SK-N-SH treated with all-trans-retinoic acid at 6 μM for 48 hours (cell line): ENCODE measurements around the gene RAPSN.

Source experiments
- ATAC-seq: fragments of 200-7000 bp; cut with Tn5 transposase; 3 replicates; pipeline ENCODE4 v1.9.1; 2020; ENCODE audit warnings: mild to moderate bottlenecking, moderate library complexity
- ARNTL ChIP-seq: fragments of 450-650 bp; formaldehyde crosslinking; IDR thresholded peaks from 2 replicates; pipeline ENCODE4 v1.5.0; 2020; ENCODE audit warnings: low read depth, mild to moderate bottlenecking, moderate library complexity, borderline replicate concordance
- ESRRG ChIP-seq: fragments of 250-450 bp; sonication (Bioruptor Pico); IDR thresholded peaks from 2 replicates; pipeline ENCODE4 v1.6.1; 2021; ENCODE audit warnings: mild to moderate bottlenecking
- GLIS3 ChIP-seq: fragments of 250-450 bp; sonication (Bioruptor Pico); IDR thresholded peaks from 2 replicates; pipeline ENCODE4 v1.5.0; 2020; ENCODE audit warnings: mild to moderate bottlenecking, moderate library complexity
- ISL1 ChIP-seq: fragments of 250-450 bp; sonication (Bioruptor Pico); IDR thresholded peaks from 2 replicates; pipeline ENCODE4 v2.1.2; 2022; ENCODE audit warnings: mild to moderate bottlenecking, moderate library complexity
- OSR1 ChIP-seq: fragments of 250-450 bp; sonication (Bioruptor Pico); IDR thresholded peaks from 2 replicates; pipeline ENCODE4 v1.8.0; 2022; ENCODE audit warnings: moderate library complexity, mild to moderate bottlenecking, inconsistent platforms
- PPARA ChIP-seq: fragments of 250-450 bp; sonication (Bioruptor Pico); IDR thresholded peaks from 2 replicates; pipeline ENCODE4 v1.5.0; 2020; ENCODE audit warnings: mild to moderate bottlenecking, borderline replicate concordance
- RARB ChIP-seq: fragments of 250-450 bp; sonication (Bioruptor Pico); IDR thresholded peaks from 2 replicates; pipeline ENCODE4 v1.8.0; 2021; ENCODE audit warnings: mild to moderate bottlenecking, moderate library complexity
- SNAI2 ChIP-seq: fragments of 250-450 bp; sonication (Bioruptor Pico); IDR thresholded peaks from 2 replicates; pipeline ENCODE4 v1.5.0; 2020; ENCODE audit warnings: mild to moderate bottlenecking, moderate library complexity
- TCF4 ChIP-seq: fragments of 250-450 bp; sonication (Bioruptor Pico); IDR thresholded peaks from 2 replicates; pipeline ENCODE4 v1.8.0; 2021; ENCODE audit warnings: mild to moderate bottlenecking, moderate library complexity, borderline replicate concordance
- TOX ChIP-seq: fragments of 250-450 bp; sonication (Bioruptor Pico); IDR thresholded peaks from 2 replicates; pipeline ENCODE4 v1.8.0; 2021; ENCODE audit warnings: mild to moderate bottlenecking, moderate library complexity, borderline replicate concordance
- ZFP3 ChIP-seq: fragments of 250-450 bp; sonication (Bioruptor Pico); IDR thresholded peaks from 2 replicates; pipeline ENCODE4 v1.5.0; 2020; ENCODE audit warnings: mild to moderate bottlenecking, moderate library complexity
- ZFP30 ChIP-seq: fragments of 450-650 bp; formaldehyde crosslinking; IDR thresholded peaks from 2 replicates; pipeline ENCODE4 v1.5.0; 2022; ENCODE audit warnings: mild to moderate bottlenecking, moderate library complexity
- ZNF565 ChIP-seq: fragments of 450-650 bp; formaldehyde crosslinking; conservative IDR thresholded peaks from 2 replicates; pipeline ENCODE4 v1.5.0; 2020; ENCODE audit warnings: low read depth, mild to moderate bottlenecking, moderate library complexity
- ZNF8 ChIP-seq: fragments of 450-650 bp; formaldehyde crosslinking; IDR thresholded peaks from 2 replicates; pipeline ENCODE4 v1.5.0; 2020; ENCODE audit warnings: mild to moderate bottlenecking, moderate library complexity
- TF ChIP-seq, protein P1 (sequence below): fragments of 250-450 bp; sonication (Bioruptor Pico); IDR thresholded peaks from 2 replicates; pipeline ENCODE4 v1.8.0; 2021; ENCODE audit warnings: low read depth, mild to moderate bottlenecking, moderate library complexity, borderline replicate concordance
- TF ChIP-seq, protein P2 (sequence below): fragments of 250-450 bp; sonication (Bioruptor Pico); IDR thresholded peaks from 2 replicates; pipeline ENCODE4 v1.5.1; 2021; ENCODE audit warnings: mild to moderate bottlenecking, moderate library complexity

The RAPSN gene

DNA sequence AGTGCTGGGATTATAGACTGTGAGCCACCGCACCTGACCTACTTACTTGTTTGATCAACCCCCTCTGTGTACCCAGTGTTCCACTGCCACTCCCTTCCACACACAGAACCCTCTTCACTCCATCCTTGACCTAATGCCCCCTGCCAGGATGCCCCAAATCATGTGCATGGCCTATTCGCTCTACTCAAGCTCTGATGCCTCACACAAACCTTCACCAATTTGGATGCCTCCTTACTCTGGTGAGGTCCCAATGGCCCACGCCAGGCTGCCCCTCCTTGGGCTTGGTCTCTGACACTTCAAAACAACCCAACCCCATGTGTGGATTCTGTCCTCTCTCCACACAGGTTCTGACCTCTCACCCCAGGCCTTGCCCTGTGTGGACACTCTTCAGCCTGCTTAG is 13.2 kb downstream of the RAPSN start:
- no peak for ATAC-seq

DNA sequence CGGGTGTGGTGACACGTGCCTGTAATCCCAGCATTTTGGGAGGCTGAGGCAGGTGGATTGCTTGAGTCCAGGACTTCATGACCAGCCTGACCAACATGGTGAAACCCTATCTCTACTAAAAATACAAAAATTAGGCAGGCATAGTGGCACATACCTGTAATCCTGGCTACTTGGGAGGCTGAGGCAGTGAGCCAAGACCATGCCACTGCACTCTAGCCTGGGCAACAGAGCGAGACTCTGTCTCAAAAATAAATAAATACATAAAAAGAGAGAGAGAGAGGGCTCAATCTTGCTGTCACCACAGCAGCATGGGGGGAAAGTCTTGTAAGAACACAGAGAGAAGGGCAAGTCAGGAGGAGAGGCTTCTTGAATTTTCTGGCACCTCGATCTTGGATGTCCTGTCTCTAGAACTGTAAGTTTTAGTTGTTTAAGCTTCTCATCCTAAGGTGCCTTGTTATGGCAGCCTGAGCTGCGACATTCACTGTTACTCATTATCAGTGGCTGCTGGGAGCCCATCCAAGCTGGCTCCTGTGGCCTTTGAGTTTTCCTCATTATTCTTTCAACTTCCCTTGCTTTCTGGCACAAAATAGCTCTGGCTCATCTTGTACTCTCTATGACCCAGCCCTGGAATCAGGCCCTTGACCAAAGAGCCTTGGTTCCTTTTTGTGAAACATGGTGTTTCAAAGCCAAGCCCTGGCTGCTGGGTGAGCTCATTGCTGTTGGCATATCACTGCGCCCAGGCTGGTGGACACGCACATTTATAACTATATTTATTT is 14.7 kb downstream of the RAPSN start:
- TF ChIP-seq RARB (CRISPR knock-in tag) (no peak), OSR1 (CRISPR knock-in tag) (no peak)
- TF ChIP-seq, protein P1, sequence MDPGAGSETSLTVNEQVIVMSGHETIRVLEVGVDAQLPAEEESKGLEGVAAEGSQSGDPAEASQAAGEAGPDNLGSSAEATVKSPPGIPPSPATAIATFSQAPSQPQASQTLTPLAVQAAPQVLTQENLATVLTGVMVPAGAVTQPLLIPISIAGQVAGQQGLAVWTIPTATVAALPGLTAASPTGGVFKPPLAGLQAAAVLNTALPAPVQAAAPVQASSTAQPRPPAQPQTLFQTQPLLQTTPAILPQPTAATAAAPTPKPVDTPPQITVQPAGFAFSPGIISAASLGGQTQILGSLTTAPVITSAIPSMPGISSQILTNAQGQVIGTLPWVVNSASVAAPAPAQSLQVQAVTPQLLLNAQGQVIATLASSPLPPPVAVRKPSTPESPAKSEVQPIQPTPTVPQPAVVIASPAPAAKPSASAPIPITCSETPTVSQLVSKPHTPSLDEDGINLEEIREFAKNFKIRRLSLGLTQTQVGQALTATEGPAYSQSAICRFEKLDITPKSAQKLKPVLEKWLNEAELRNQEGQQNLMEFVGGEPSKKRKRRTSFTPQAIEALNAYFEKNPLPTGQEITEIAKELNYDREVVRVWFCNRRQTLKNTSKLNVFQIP (CRISPR knock-in tag), result no peak
- peak; percentile 47 for ATAC-seq

More for the DNA sequence above, 13.2 kb downstream of the RAPSN start:
- TF ChIP-seq ISL1 (CRISPR knock-in tag) (no peak), SNAI2 (no peak), ESRRG (CRISPR knock-in tag) (no peak), GLIS3 (CRISPR knock-in tag) (no peak), ZNF565 (CRISPR knock-in tag) (no peak), ZFP3 (CRISPR knock-in tag) (no peak), TOX (no peak), ZFP30 (CRISPR knock-in tag) (no peak), ARNTL (CRISPR knock-in tag) (no peak), ZNF8 (CRISPR knock-in tag) (no peak), RARB (CRISPR knock-in tag) (no peak), PPARA (CRISPR knock-in tag) (no peak)
- TF ChIP-seq, protein P2, sequence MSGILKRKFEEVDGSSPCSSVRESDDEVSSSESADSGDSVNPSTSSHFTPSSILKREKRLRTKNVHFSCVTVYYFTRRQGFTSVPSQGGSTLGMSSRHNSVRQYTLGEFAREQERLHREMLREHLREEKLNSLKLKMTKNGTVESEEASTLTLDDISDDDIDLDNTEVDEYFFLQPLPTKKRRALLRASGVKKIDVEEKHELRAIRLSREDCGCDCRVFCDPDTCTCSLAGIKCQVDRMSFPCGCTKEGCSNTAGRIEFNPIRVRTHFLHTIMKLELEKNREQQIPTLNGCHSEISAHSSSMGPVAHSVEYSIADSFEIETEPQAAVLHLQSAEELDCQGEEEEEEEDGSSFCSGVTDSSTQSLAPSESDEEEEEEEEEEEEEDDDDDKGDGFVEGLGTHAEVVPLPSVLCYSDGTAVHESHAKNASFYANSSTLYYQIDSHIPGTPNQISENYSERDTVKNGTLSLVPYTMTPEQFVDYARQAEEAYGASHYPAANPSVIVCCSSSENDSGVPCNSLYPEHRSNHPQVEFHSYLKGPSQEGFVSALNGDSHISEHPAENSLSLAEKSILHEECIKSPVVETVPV (CRISPR knock-in tag), result no peak
- TF ChIP-seq, all 23 proteins: peak for 0

DNA sequence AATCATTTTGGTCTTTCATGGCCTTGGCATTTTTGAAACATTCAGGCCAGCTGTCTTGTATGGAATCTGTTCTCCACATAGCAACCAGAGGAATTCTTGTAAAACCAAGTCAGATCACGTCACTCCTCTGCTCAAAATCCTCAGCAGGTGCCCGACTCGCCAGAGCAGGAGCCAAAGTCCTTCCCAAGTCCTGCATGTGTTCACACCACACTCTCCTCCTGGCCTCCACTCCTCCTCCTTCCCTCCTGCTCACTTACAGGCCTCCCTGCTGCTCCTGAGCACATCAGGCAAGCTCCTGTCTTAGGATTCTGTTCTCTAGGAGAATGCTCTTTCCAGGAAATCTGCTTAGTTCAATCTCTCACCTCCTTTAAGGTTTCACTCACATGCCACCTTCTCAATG is 15.8 kb downstream of the RAPSN start:
- no peak for ATAC-seq

DNA sequence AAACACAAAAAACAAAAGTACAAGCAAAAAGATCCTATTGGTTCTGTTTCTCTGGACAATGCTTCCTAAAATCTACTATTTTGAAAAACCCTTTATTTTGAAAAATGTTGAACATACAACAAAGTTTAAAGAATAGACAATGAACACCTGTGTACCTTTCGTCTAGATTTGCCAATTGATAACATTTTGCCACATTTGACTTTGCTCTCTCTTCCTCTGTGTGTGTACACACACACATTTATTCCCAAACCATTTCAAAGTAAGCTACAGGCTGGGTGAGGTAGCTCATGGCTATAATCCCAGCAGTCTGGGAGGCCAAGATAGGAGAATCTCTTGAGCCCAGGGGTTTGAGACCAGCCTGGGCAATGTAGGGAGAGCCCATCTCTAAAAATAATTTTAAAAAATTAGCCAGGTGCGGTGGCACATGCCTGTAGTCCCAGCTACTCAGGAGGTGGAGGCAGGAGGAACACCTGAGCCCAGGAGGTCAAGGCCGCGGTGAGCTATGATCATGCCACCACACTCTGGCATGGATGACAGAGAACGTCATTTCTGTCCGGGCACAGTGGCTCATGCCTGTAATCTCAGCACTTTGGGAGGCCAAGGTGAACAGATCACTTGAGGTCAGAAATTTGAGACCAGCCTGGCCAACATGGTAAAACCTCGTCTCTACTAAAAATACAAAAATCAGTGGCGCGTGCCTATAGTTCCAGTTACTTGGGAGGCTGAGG is 17.4 kb downstream of the RAPSN start:
- ATAC-seq, result no peak
- TF ChIP-seq, protein P1 (CRISPR knock-in tag), result no peak
- TF ChIP-seq RARB (CRISPR knock-in tag), result no peak

More for the DNA sequence above, 15.8 kb downstream of the RAPSN start:
- TF ChIP-seq, protein P1 (CRISPR knock-in tag), result no peak
- TF ChIP-seq ZNF565 (CRISPR knock-in tag) (no peak), ZFP3 (CRISPR knock-in tag) (no peak), TCF4 (no peak), ARNTL (CRISPR knock-in tag) (no peak), GLIS3 (CRISPR knock-in tag) (no peak)
- TF ChIP-seq, protein P2 (CRISPR knock-in tag), result no peak
